Lower leg skin (tissue), 3 donors: ENCODE measurements around the gene KCNG4.

Source experiments
- POLR2A ChIP-seq, 2 donors: fragments of 450-650 bp; IDR thresholded peaks; one replicate each; pipeline ENCODE4 v1.6.1; 2016 to 2017; ENCODE audit warnings: antibody characterized with exemption in 2 of 2, mild to moderate bottlenecking in 1 of 2, moderate library complexity in 1 of 2
- TF ChIP-seq, protein P1 (sequence below), 3 donors: fragments of 450-650 bp; IDR thresholded peaks; one replicate each; pipeline ENCODE4 v1.5.1; 2016; ENCODE audit warnings: antibody characterized with exemption in 3 of 3, mild to moderate bottlenecking in 3 of 3, moderate library complexity in 2 of 3

DNA sequence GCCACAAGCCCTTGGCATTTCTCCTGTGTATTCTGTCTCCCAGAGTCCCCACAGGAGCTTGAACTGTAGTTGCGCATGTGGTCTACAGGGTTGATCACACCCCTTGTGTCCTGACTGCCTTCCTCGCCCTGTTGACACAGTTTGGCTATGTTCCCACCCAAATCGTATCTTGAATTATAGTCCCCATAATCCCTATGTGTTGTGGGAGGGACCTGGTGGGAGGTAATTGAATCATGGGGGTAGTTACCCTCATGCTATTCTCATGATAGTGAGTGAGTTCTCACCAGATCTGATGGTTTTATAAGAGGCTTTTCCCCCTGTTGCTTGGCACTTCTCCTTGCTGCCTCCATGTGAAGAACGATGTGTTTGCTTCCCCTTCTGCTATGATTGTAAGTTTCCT is 27.7 kb downstream of the KCNG4 start:
- TF ChIP-seq, protein P1, sequence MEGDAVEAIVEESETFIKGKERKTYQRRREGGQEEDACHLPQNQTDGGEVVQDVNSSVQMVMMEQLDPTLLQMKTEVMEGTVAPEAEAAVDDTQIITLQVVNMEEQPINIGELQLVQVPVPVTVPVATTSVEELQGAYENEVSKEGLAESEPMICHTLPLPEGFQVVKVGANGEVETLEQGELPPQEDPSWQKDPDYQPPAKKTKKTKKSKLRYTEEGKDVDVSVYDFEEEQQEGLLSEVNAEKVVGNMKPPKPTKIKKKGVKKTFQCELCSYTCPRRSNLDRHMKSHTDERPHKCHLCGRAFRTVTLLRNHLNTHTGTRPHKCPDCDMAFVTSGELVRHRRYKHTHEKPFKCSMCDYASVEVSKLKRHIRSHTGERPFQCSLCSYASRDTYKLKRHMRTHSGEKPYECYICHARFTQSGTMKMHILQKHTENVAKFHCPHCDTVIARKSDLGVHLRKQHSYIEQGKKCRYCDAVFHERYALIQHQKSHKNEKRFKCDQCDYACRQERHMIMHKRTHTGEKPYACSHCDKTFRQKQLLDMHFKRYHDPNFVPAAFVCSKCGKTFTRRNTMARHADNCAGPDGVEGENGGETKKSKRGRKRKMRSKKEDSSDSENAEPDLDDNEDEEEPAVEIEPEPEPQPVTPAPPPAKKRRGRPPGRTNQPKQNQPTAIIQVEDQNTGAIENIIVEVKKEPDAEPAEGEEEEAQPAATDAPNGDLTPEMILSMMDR (IDR thresholded peaks at IDR 0.05), result no peak
- TF ChIP-seq POLR2A (IDR thresholded peaks at IDR 0.05), result no peak
